Naive B cell (primary cell): Measurements from ENCODE around the gene GNPTAB. TPM values are rescaled to one million over a fixed set of nuclear protein-coding genes. Genes with fewer than 3 reads are reported as not detected.
"Not testable (repeated sequence)": the region's sequence is repeated elsewhere in the genome, so short reads cannot be mapped to it uniquely, and the experiment has no call there.

ENCODE experiments used
- ATAC-seq, 2 donors: fragments of 150-1000 bp; cut with Tn5 transposase; 2 replicates each; pipeline ENCODE4 v1.10.0; 2021; ENCODE audit warnings: low read depth in 2 of 2, mild to moderate bottlenecking in 2 of 2, moderate library complexity in 2 of 2
- DNase-seq: peaks from one replicate; pipeline ENCODE4 v3.0.0; 2022
- H3K27ac Mint-ChIP-seq, 6 donors: one replicate each; pipeline ENCODE4 v1.8.0; 2020 to 2022; ENCODE audit warnings: mild to moderate bottlenecking in 6 of 6, mixed read lengths in 6 of 6, moderate library complexity in 5 of 6, inconsistent platforms in 2 of 6
- H3K27me3 Mint-ChIP-seq, 3 donors: one replicate each; pipeline ENCODE4 v1.8.0; 2021 to 2022; ENCODE audit warnings: mixed read lengths in 3 of 3, mild to moderate bottlenecking in 1 of 3
- H3K36me3 Mint-ChIP-seq, 2 donors: one replicate each; pipeline ENCODE4 v1.8.0; 2020 to 2022; ENCODE audit warnings: mixed read lengths in 2 of 2, inconsistent platforms in 1 of 2, mild to moderate bottlenecking in 1 of 2
- H3K4me1 Mint-ChIP-seq, 3 donors: one replicate each; pipeline ENCODE4 v1.8.0; 2020 to 2022; ENCODE audit warnings: mixed read lengths in 3 of 3, inconsistent platforms in 1 of 3, mild to moderate bottlenecking in 1 of 3, moderate library complexity in 1 of 3
- H3K4me3 Mint-ChIP-seq, 8 donors: one replicate each; pipeline ENCODE4 v1.8.0; 2020 to 2022; ENCODE audit warnings: mild to moderate bottlenecking in 8 of 8, mixed read lengths in 8 of 8, moderate library complexity in 8 of 8, inconsistent platforms in 2 of 8
- H3K9me3 Mint-ChIP-seq, 7 donors: one replicate each; pipeline ENCODE4 v1.8.0; 2020 to 2022; ENCODE audit warnings: mixed read lengths in 7 of 7, mild to moderate bottlenecking in 5 of 7, inconsistent platforms in 2 of 7, moderate library complexity in 1 of 7
- polyA plus RNA-seq, 6 donors: library from polyadenylated mRNA; unstranded; fragments of 300-500 nt; fragmentation: Illumina TruSeq; gene quantifications; one replicate each; pipeline ENCODE4 v1.2.3, GENCODE V29; 2021; ENCODE audit warnings: low read depth in 6 of 6

The GNPTAB gene
- polyA plus RNA-seq, 6 donors from 2014 or later = 29.8 to 39.8 (median 33.7) TPM

GRCh38 chr12:101859664-101860607 is 29.2 kb upstream of the GNPTAB start:
- DNase-seq (no peak), ATAC-seq (no peak)
- H3K9me3 Mint-ChIP-seq = peaks cover 0 to 6% (median 0%) of the 10 kb centered on the region in 7 donors
- no peaks in the 10 kb centered on the region for H3K36me3 Mint-ChIP-seq
- no peak overlapping the region for H3K27ac Mint-ChIP-seq
- peak overlapping the region in 1 of 8 donors; percentile 17 for H3K4me3 Mint-ChIP-seq
- H3K4me1 Mint-ChIP-seq = peaks cover 11 to 17% (median 13%) of the 10 kb centered on the region in 3 donors
- peaks cover 0 to 2% (median 0%) of the 10 kb centered on the region in 3 donors for H3K27me3 Mint-ChIP-seq

DNA sequence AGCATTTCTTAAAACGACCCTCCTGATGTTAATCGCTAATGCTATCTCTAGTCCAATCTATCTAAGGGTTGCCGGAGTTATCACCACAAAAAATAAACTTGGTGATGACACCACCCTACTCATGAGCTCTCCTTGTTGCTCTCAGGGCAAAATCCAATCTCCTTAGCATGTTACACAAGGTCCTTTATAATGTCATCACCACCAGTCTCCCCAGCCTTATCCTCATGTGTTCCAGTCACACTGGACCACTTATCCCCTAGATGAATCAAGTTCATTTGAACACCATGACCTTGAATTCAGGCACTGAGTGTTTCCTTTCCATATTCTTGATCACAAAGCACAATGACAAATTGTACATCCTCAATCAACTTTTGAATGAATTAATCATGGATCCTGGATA is 27.6 kb upstream of the GNPTAB start:
- Mint-ChIP-seq H3K36me3 (no peaks in the 10 kb centered on the region), H3K4me1 (peaks cover 20 to 27% (median 22%) of the 10 kb centered on the region in 3 donors), H3K27me3 (no peaks in the 10 kb centered on the region), H3K4me3 (no peak overlapping the region), H3K9me3 (peaks cover 0 to 6% (median 0%) of the 10 kb centered on the region in 7 donors), H3K27ac (no peak overlapping the region)
- ATAC-seq = no peak
- no peak for DNase-seq

DNA sequence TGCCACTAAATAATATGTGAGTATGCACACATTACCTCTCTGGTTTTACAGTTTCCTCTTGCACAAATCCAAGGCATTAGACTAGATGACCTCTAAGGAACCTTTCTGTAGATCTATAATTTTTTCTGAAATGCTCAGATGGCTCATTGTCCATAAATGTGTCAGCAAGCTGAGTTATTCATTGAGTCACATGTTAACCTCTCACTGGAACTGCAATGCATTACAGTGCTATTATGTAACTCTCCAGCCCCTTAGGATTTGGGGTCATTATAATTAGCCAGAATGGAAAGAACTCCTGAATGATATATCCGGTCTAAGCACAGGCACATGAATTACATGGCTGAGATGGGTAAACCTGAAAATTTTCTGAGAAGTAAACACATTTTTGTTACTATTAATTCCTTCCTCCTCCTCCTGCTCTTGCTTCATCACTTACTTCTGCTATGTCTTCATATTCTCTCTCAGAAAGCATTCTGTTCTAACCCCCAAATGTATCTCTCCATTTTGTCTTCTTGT is 26.3 kb upstream of the GNPTAB start:
- peak overlapping the region in 1 of 8 donors; percentile 1 for H3K4me3 Mint-ChIP-seq
- peaks cover 20 to 27% (median 22%) of the 10 kb centered on the region in 3 donors for H3K4me1 Mint-ChIP-seq
- ATAC-seq = no peak
- H3K36me3 Mint-ChIP-seq = no peaks in the 10 kb centered on the region
- H3K27me3 Mint-ChIP-seq = no peaks in the 10 kb centered on the region
- peak overlapping the region in 1 of 6 donors; percentile 16 for H3K27ac Mint-ChIP-seq
- no peak for DNase-seq
- peaks cover 0 to 6% (median 0%) of the 10 kb centered on the region in 7 donors for H3K9me3 Mint-ChIP-seq

GRCh38 chr12:101856614-101857013 is 25.9 kb upstream of the GNPTAB start:
- not testable (repeated sequence) for H3K27me3 Mint-ChIP-seq, H3K36me3 Mint-ChIP-seq, H3K9me3 Mint-ChIP-seq, ATAC-seq, DNase-seq, H3K27ac Mint-ChIP-seq
- Mint-ChIP-seq H3K4me1 (peaks cover 20 to 27% (median 22%) of the 10 kb centered on the region in 3 donors), H3K4me3 (peak overlapping the region in 1 of 8 donors; percentile 1)

- H3K9me3 Mint-ChIP-seq = peaks cover 0 to 6% (median 0%) of the 10 kb centered on the region in 7 donors
- H3K4me1 Mint-ChIP-seq = peaks cover 20 to 30% (median 27%) of the 10 kb centered on the region in 3 donors
- H3K36me3 Mint-ChIP-seq = no peaks in the 10 kb centered on the region
- no peak for ATAC-seq
- no peaks in the 10 kb centered on the region for H3K27me3 Mint-ChIP-seq
- H3K4me3 Mint-ChIP-seq = no peak overlapping the region
- DNase-seq = no peak
- H3K27ac Mint-ChIP-seq = peak overlapping the region in 1 of 6 donors; percentile 48
These were observed 25.2 kb upstream of the GNPTAB start for GRCh38 chr12:101855976-101856375.

DNA sequence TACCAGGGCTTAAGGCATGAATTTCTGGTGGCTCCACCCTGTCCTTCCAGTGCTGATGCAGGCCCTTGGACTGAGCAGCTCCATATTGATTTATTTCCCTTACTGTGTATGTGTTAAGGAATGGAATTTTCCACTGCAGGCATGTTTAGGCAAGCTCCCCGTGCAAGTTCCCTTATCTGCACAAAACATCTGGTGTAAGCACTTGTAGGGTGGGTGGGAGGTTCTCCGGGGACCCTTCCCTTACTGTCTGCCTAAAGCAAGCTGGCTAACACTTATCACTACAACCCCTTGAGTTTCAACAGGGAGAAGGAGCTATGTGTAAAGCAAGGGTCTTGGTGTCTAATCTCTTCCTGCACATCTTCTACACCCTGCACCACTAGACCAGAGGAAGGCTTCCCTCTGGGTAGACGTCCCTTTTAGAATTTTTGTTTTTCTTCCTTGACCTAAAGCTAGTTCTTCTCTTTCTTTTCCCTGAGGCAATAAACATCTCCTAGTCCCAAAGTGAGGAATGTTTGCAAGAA is 24.7 kb upstream of the GNPTAB start:
- H3K36me3 Mint-ChIP-seq = no peaks in the 10 kb centered on the region
- H3K27me3 Mint-ChIP-seq = no peaks in the 10 kb centered on the region
- H3K27ac Mint-ChIP-seq = peak overlapping the region in 1 of 6 donors; percentile 6
- H3K4me1 Mint-ChIP-seq = peaks cover 20 to 36% (median 32%) of the 10 kb centered on the region in 3 donors
- no peak overlapping the region for H3K4me3 Mint-ChIP-seq
- ATAC-seq (no peak), DNase-seq (no peak)
- peaks cover 0 to 6% (median 0%) of the 10 kb centered on the region in 7 donors for H3K9me3 Mint-ChIP-seq

GRCh38 chr12:101854747-101855146 is 24.0 kb upstream of the GNPTAB start:
- H3K4me3 Mint-ChIP-seq = peak overlapping the region in 1 of 8 donors; percentile 51
- DNase-seq = peak; percentile 46
- no peaks in the 10 kb centered on the region for H3K36me3 Mint-ChIP-seq
- peak; percentile 88 to 93 for ATAC-seq
- H3K4me1 Mint-ChIP-seq = peaks cover 25 to 40% (median 39%) of the 10 kb centered on the region in 3 donors
- peak overlapping the region in 3 of 6 donors; percentile 1 to 94 (median 32) for H3K27ac Mint-ChIP-seq
- peaks cover 0 to 6% (median 0%) of the 10 kb centered on the region in 7 donors for H3K9me3 Mint-ChIP-seq
- H3K27me3 Mint-ChIP-seq = no peaks in the 10 kb centered on the region

- no peak overlapping the region for H3K4me3 Mint-ChIP-seq
- H3K27ac Mint-ChIP-seq = no peak overlapping the region
- peaks cover 0 to 6% (median 0%) of the 10 kb centered on the region in 7 donors for H3K9me3 Mint-ChIP-seq
- no peaks in the 10 kb centered on the region for H3K36me3 Mint-ChIP-seq
- H3K4me1 Mint-ChIP-seq = peaks cover 25 to 40% (median 39%) of the 10 kb centered on the region in 3 donors
- DNase-seq = no peak
- ATAC-seq = no peak
- no peaks in the 10 kb centered on the region for H3K27me3 Mint-ChIP-seq
These were observed 22.2 kb upstream of the GNPTAB start for GRCh38 chr12:101852998-101853397.

- DNase-seq (no peak), ATAC-seq (no peak)
These were observed 19.4 kb upstream of the GNPTAB start for GRCh38 chr12:101850199-101850598.

DNA sequence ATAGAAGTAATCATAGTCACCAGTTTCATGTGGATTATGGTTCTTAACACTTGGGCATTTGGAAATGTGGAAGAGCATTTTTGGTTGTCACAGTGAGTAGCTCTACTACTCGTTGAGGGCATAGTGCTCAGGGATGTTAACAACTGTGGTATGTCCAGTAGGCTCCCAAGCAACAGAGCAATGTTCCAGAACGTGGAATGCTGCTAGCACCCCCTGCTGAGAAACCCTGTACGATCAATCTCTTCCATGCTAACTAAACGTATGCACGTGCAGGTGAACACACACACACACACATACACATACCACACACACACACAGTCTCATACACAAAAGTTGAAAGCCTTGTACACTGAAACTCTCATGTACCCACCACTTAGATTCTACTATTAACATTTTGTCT is 16.6 kb upstream of the GNPTAB start:
- H3K36me3 Mint-ChIP-seq = no peaks in the 10 kb centered on the region
- no peaks in the 10 kb centered on the region for H3K27me3 Mint-ChIP-seq
- ATAC-seq (no peak), DNase-seq (no peak)
- no peaks in the 10 kb centered on the region for H3K9me3 Mint-ChIP-seq
- H3K27ac Mint-ChIP-seq = no peak overlapping the region
- H3K4me1 Mint-ChIP-seq = peaks cover 5 to 16% (median 13%) of the 10 kb centered on the region in 3 donors
- H3K4me3 Mint-ChIP-seq = no peak overlapping the region

More at GRCh38 chr12:101850199-101850598, 19.4 kb upstream of the GNPTAB start:
- Mint-ChIP-seq H3K36me3 (no peaks in the 10 kb centered on the region), H3K4me3 (no peak overlapping the region), H3K27ac (no peak overlapping the region), H3K27me3 (no peaks in the 10 kb centered on the region), H3K4me1 (peaks cover 16 to 28% (median 25%) of the 10 kb centered on the region in 3 donors), H3K9me3 (no peaks in the 10 kb centered on the region)

GRCh38 chr12:101845137-101845711 is 14.5 kb upstream of the GNPTAB start:
- Mint-ChIP-seq H3K36me3 (no peaks in the 10 kb centered on the region), H3K27ac (no peak overlapping the region), H3K4me1 (peaks cover 3 to 4% (median 3%) of the 10 kb centered on the region in 3 donors), H3K4me3 (no peak overlapping the region), H3K9me3 (no peaks in the 10 kb centered on the region), H3K27me3 (peaks cover 0 to 14% (median 6%) of the 10 kb centered on the region in 3 donors)
- ATAC-seq (no peak), DNase-seq (no peak)

DNA sequence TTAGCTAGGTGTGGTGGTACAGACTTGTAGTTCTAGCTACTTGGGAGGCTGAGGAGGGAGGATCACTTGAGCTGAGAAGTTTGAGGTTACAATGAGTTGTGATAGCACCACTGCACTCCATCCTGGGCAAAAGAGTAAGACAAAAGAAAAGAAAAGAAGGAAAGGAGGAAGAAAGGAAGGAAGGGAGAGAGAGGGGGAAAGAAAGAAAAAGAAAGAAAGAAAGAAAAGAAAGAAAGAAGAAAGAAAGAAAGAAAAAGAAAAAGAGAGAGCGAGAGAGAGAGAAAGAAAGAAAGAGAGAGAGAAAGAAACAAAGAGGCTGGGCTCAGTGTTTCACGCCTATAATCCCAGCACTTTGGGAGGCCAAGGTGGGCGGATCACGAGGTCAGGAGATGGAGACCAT is 10.3 kb upstream of the GNPTAB start:
- H3K4me1 Mint-ChIP-seq = peaks cover 13 to 27% (median 14%) of the 10 kb centered on the region in 3 donors
- DNase-seq = no peak
- no peaks in the 10 kb centered on the region for H3K9me3 Mint-ChIP-seq
- H3K36me3 Mint-ChIP-seq = no peaks in the 10 kb centered on the region
- ATAC-seq = no peak
- H3K4me3 Mint-ChIP-seq = no peak overlapping the region
- peak overlapping the region in 1 of 6 donors; percentile 19 for H3K27ac Mint-ChIP-seq
- H3K27me3 Mint-ChIP-seq = peaks cover 4 to 14% (median 6%) of the 10 kb centered on the region in 3 donors
